ENCODE data around the gene LAT.

LAT gene

DNA sequence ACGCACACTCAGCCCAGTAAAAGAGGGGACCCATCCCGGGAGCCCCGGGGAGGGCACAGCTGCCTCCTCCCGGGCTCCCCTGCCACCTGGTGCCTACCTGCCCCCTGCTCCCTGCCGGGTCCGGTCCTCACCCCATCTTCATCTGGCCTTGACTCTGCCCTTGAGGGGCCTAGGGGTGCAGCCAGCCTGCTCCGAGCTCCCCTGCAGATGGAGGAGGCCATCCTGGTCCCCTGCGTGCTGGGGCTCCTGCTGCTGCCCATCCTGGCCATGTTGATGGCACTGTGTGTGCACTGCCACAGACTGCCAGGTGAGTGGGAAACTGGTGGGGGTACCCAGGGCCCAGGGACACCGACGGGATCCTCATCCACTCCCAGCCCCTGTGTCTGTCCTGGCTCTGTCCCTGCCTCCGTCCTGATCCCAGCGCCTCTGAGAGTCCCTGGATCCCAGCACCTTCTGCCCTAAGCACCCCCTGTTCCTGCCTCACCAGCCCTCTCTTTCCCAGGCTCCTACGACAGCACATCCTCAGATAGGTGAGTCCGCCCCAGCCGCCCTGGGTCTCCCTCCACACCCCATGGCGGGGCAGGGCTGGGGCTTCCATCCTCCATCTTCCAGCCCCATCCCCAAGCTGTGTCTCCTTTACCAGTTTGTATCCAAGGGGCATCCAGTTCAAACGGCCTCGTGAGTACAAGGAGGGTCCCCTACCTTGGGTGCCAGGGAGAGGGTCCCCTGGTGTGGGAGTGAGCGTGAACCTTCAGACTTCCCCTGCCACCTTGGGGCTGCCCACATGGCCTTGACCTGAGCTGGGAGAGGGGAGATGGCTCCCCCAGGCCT is 574 bp downstream of the LAT start:
- no peak for TF ChIP-seq GATA1 (IDR thresholded peaks at IDR 0.05; ENCODE audit: low read depth, low read length)
- no peak for TF ChIP-seq POLR2A (IDR thresholded peaks at IDR 0.05; ENCODE audit: low read length)
- DNase-seq: no peak

- TF ChIP-seq GATA1 (IDR thresholded peaks at IDR 0.05; ENCODE audit: low read depth, low read length): no peak
- TF ChIP-seq POLR2A (IDR thresholded peaks at IDR 0.05; ENCODE audit: low read length): no peak
- no peak for DNase-seq
Measured at GRCh38 chr16:28986046-28986445, 1.2 kb downstream of the LAT start.

GRCh38 chr16:28986492-28986891 is 1.6 kb downstream of the LAT start:
- TF ChIP-seq POLR2A (IDR thresholded peaks at IDR 0.05; ENCODE audit: low read length) (no peak), GATA1 (IDR thresholded peaks at IDR 0.05; ENCODE audit: low read depth, low read length) (no peak)
- no peak for DNase-seq

DNA sequence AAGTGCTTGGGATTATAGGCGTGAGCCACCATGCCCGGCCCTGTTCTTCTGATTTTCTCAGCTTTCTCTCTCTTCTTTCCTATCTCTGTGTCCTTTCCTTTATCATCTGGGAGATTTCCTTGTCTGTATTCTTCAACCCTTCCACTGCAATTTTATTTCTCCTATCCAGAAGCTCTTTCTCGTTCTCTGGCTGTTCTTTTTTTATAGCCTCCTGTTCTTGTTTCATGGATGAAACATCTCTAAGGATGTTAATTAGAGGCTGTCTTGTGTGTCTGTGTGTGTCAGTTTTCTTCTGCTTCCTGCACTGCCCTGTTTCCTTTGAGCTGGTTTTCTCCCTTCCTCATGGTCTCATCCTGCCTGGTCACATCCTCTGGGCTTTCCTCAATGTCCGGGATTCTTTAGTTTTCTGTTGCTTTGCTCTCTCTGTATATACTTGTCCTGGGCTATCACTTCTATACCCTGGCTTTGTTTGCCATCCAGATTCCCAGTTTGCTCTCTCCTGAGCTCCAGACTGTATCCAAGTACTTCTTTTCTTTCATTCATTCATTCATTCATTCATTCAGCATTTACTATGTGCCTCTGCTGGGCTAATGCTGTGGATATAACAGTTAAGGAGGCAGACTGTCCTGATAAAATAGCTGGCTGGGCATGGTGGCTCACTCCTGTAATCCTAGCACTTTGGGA is 2.5 kb downstream of the LAT start:
- TF ChIP-seq GATA1 (IDR thresholded peaks at IDR 0.05; ENCODE audit: low read depth, low read length): no peak
- no peak for TF ChIP-seq POLR2A (IDR thresholded peaks at IDR 0.05; ENCODE audit: low read length)

GRCh38 chr16:28989363-28989762 is 4.5 kb downstream of the LAT start:
- TF ChIP-seq POLR2A (IDR thresholded peaks at IDR 0.05; ENCODE audit: low read length) (no peak), GATA1 (IDR thresholded peaks at IDR 0.05; ENCODE audit: low read depth, low read length) (no peak)
- no peak for DNase-seq

More for the DNA sequence above, 2.5 kb downstream of the LAT start:
- no peak for DNase-seq

DNA sequence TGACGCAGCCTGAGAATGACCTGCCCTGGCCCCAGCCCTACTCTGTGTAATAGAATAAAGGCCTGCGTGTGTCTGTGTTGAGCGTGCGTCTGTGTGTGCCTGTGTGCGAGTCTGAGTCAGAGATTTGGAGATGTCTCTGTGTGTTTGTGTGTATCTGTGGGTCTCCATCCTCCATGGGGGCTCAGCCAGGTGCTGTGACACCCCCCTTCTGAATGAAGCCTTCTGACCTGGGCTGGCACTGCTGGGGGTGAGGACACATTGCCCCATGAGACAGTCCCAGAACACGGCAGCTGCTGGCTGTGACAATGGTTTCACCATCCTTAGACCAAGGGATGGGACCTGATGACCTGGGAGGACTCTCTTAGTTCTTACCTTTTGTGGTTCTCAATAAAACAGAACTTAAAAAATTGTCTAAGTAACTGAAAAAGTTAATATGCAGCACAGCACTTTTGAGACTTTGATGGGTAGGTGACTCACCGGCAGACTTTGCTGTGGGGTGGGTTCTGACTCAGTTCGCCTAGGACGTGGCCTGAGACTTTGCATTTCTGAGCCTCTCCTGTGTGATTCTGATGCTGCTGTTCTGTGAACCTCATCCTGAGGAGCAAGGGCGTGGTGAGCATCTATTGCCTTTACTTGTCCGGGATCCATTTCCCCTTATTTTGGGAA is 5.7 kb downstream of the LAT start:
- no peak for DNase-seq
- TF ChIP-seq POLR2A (IDR thresholded peaks at IDR 0.05; ENCODE audit: low read length): no peak
- TF ChIP-seq GATA1 (IDR thresholded peaks at IDR 0.05; ENCODE audit: low read depth, low read length): no peak

DNA sequence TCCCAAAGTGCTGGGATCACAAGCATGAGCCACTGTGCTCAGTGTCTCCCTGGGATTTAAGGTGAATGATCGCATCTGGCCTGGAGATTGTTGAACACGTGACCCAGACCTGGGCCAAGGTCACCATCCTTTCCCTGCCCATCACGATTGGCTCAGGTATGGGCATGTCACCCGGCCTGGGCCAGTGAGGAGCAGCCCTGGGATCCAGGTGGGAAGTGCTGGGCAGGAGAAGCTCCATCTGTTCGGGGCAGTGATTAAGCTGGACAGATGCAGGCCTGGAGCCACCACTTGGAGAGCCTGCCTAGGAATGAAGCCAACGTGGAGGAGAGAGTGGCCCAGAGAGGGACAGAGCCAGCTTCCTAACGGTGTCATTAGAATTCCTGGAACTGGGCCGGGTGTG is 6.8 kb downstream of the LAT start:
- DNase-seq: no peak
- TF ChIP-seq GATA1 (IDR thresholded peaks at IDR 0.05; ENCODE audit: low read depth, low read length) (no peak), POLR2A (IDR thresholded peaks at IDR 0.05; ENCODE audit: low read length) (peak; percentile 17)

GRCh38 chr16:28992496-28992895 is 7.6 kb downstream of the LAT start:
- TF ChIP-seq POLR2A (IDR thresholded peaks at IDR 0.05; ENCODE audit: low read length) (no peak), GATA1 (IDR thresholded peaks at IDR 0.05; ENCODE audit: low read depth, low read length) (no peak)
- no peak for DNase-seq

DNA sequence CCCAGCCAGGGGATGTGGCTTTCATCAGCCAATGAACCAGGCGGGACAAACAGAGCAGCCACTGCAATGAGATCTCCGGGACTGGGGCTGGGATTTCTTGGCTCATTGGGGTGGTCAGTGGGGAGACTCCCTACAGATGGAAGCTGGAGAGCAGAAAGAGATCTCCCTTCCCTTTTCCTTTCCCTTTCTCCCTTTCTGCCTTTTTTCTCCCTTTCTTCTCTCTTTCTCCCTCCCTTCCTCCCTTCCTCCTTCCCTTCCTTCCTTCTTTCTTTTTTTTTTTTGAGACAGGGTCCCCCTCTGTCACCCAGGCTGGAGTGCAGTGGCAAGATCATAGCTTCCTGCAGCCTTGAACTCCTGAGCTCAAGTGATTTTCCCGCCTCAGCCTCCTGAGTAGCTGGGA is 14.0 kb downstream of the LAT start:
- TF ChIP-seq GATA1 (IDR thresholded peaks at IDR 0.05; ENCODE audit: low read depth, low read length): no peak
- no peak for TF ChIP-seq POLR2A (IDR thresholded peaks at IDR 0.05; ENCODE audit: low read length)
- no peak for DNase-seq

DNA sequence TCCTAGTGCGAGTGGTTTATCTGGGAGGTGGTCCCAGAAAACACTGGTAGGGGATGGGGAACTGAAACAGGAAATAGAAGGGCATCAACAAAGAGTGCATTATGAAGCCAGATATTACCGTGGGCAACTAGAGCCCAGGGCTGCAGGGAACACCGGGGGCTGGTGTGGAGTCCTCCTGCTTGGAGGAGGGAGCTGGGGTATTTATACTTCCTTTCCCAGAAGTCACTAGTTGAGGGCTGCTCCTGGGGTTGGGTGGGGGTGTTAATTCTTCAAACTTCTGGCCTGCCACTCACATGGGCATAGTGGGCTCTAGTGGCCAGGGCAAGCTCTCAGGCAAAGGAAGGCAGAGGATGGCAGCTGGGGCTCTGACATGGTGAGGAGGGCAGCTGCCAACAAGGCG is 14.7 kb downstream of the LAT start:
- no peak for TF ChIP-seq POLR2A (IDR thresholded peaks at IDR 0.05; ENCODE audit: low read length)
- no peak for TF ChIP-seq GATA1 (IDR thresholded peaks at IDR 0.05; ENCODE audit: low read depth, low read length)
- no peak for DNase-seq

DNA sequence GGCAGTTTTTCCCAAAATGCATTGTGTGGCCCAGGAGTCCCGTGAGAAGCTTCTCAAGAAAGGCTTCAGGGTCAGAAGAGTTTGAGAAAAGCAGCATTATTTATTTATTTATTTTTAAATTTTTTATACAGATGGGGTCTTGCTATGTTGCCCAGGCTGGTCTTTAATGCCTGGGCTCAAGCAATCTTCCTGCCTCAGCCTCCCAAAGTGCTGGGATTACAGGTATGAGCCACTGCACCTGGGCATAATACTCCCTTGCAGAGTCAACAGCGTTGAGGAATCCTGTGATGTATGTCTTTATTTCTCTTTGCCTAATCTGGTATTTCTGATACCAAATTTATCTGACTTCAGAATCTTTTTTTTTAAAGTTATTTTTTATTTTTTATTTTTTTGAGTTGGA is 15.2 kb downstream of the LAT start:
- no peak for DNase-seq
- TF ChIP-seq GATA1 (IDR thresholded peaks at IDR 0.05; ENCODE audit: low read depth, low read length) (no peak), POLR2A (IDR thresholded peaks at IDR 0.05; ENCODE audit: low read length) (no peak)

GRCh38 chr16:29004496-29005139 is 19.8 kb downstream of the LAT start:
- DNase-seq: peak; percentile 44 to 64

GRCh38 chr16:29007730-29008593 is 23.1 kb downstream of the LAT start:
- TF ChIP-seq GATA1 (IDR thresholded peaks at IDR 0.05; ENCODE audit: low read depth, low read length) (no peak), POLR2A (IDR thresholded peaks at IDR 0.05; ENCODE audit: low read length) (peak; percentile 20)
- DNase-seq: peak; percentile 86 to 87
